CD4-positive, alpha-beta memory T cell (primary cell): ENCODE data around the gene CLTB. TPM values are rescaled to one million over a fixed set of nuclear protein-coding genes. Genes with fewer than 3 reads are reported as not detected.
A peak's percentile ranks its signal among the peaks of the same experiment; 100 is the strongest.

ENCODE experiments used
- CTCF ChIA-PET: fragments of 350-600 bp; sonication (Branson Sonifier 250); formaldehyde crosslinking; loops from one replicate; lab custom pipeline; 2021; ENCODE audit warnings: inconsistent platforms; ENCODE audit not compliant: partially characterized antibody; lab: Charles Lee
- POLR2A ChIA-PET: fragments of 350-600 bp; sonication (Branson Sonifier 250); formaldehyde crosslinking; loops from one replicate; lab custom pipeline; 2021; ENCODE audit not compliant: partially characterized antibody; lab: Charles Lee
- DNase-seq, 5 donors: peaks; one replicate each; pipeline versions ENCODE4 v3.0.0 to v3.0.0-alpha.2; 2020 to 2022; ENCODE audit warnings: mixed read lengths in 1 of 5
- H3K27ac ChIP-seq: one replicate; pipeline ENCODE4 v1.7.0; 2013; ENCODE audit warnings: low read depth, low read length
- H3K27me3 ChIP-seq: 2 replicates; pipeline ENCODE4 v1.7.0; 2013; ENCODE audit warnings: mild to moderate bottlenecking, low read length, moderate library complexity; ENCODE audit not compliant: insufficient read depth
- H3K36me3 ChIP-seq: 2 replicates; pipeline ENCODE4 v1.7.0; 2013; ENCODE audit warnings: mild to moderate bottlenecking, low read length, moderate library complexity; ENCODE audit not compliant: insufficient read depth
- H3K4me1 ChIP-seq: 2 replicates; pipeline ENCODE4 v1.7.0; 2013; ENCODE audit warnings: mild to moderate bottlenecking, low read length, moderate library complexity; ENCODE audit not compliant: insufficient read depth
- H3K4me3 ChIP-seq, 2 donors: one replicate each; pipeline ENCODE4 v1.7.0; 2013; ENCODE audit warnings: low read length in 2 of 2, mild to moderate bottlenecking in 1 of 2
- H3K9me3 ChIP-seq, 2 donors: one replicate each; pipeline ENCODE4 v1.7.0; 2013; ENCODE audit warnings: low read length in 2 of 2, control low read depth in 1 of 2; ENCODE audit not compliant: control insufficient read depth in 1 of 2
- H3K27ac Mint-ChIP-seq, 7 donors: one replicate each; pipeline ENCODE4 v1.8.0; 2020 to 2021; ENCODE audit warnings: mixed read lengths in 7 of 7, mild to moderate bottlenecking in 6 of 7, inconsistent platforms in 3 of 7, moderate library complexity in 3 of 7
- H3K27me3 Mint-ChIP-seq, 2 donors: one replicate each; pipeline ENCODE4 v1.8.0; 2020 to 2021; ENCODE audit warnings: mixed read lengths in 2 of 2
- H3K36me3 Mint-ChIP-seq, 2 donors: one replicate each; pipeline ENCODE4 v1.8.0; 2020 to 2021; ENCODE audit warnings: mixed read lengths in 2 of 2, inconsistent platforms in 1 of 2, mild to moderate bottlenecking in 1 of 2
- H3K4me1 Mint-ChIP-seq, 4 donors: one replicate each; pipeline ENCODE4 v1.8.0; 2020 to 2021; ENCODE audit warnings: mixed read lengths in 4 of 4, mild to moderate bottlenecking in 1 of 4
- H3K4me3 Mint-ChIP-seq, 8 donors: one replicate each; pipeline ENCODE4 v1.8.0; 2020 to 2021; ENCODE audit warnings: mixed read lengths in 8 of 8, mild to moderate bottlenecking in 7 of 8, moderate library complexity in 6 of 8, inconsistent platforms in 3 of 8
- H3K9me3 Mint-ChIP-seq, 8 donors: one replicate each; pipeline ENCODE4 v1.8.0; 2020 to 2021; ENCODE audit warnings: mixed read lengths in 8 of 8, mild to moderate bottlenecking in 5 of 8, inconsistent platforms in 3 of 8, moderate library complexity in 1 of 8
- intact Hi-C: fragments of 100-400 bp; cut with micrococcal nuclease; formaldehyde crosslinking; loops from one replicate; pipeline ENCODE4 v1.15.1; 2023
- polyA plus RNA-seq, 2 donors: library from polyadenylated mRNA; unstranded; fragments of 300-500 nt; fragmentation: Illumina TruSeq; gene quantifications; one replicate each; pipeline ENCODE4 v1.2.3, GENCODE V29; 2021
- total RNA-seq, 2 experiments: library from RNA; stranded (reverse); gene quantifications; one replicate each; pipeline ENCODE4 v1.2.3, GENCODE V29; 2021

The CLTB gene
- total and polyA plus RNA-seq, 4 experiments from 2014 or later, result 34.8 to 76.6 (median 52.4) TPM

GRCh38 chr5:176405656-176406435 is 10.5 kb downstream of the CLTB start:
- no peak overlapping the region for H3K27ac ChIP-seq
- H3K9me3 ChIP-seq, result no peaks in the 10 kb centered on the region
- Mint-ChIP-seq H3K4me1 (peaks cover 0 to 4% (median 2%) of the 10 kb centered on the region in 4 donors), H3K27me3 (no peaks in the 10 kb centered on the region), H3K9me3 (no peaks in the 10 kb centered on the region), H3K27ac (peak overlapping the region in 2 of 7 donors; percentile 65 to 79), H3K4me3 (no peak overlapping the region), H3K36me3 (peaks cover 18 to 44% of the 10 kb centered on the region in 2 donors)
- peaks cover 24% of the 10 kb centered on the region for H3K36me3 ChIP-seq
- no peak overlapping the region for H3K4me3 ChIP-seq
- no peaks in the 10 kb centered on the region for H3K4me1 ChIP-seq
- no peaks in the 10 kb centered on the region for H3K27me3 ChIP-seq
- intact Hi-C loops, result no loop called here
- ChIA-PET POLR2A (interaction anchor here (1.0 kb wide), 1 partner anchor 18 kb away, joined by 3 read pairs; the partner anchor contains the start of genes HIGD2A and NOP16), CTCF (interaction anchor here (1.3 kb wide), 1 partner anchor 10 kb away, joined by 5 read pairs; the partner anchor contains the start of gene CLTB)
- no peak for DNase-seq

- Histone ChIP-seq H3K36me3 (peaks cover 8% of the 10 kb centered on the region), H3K27me3 (no peaks in the 10 kb centered on the region), H3K4me1 (no peaks in the 10 kb centered on the region), H3K27ac (no peak overlapping the region), H3K9me3 (no peaks in the 10 kb centered on the region), H3K4me3 (no peak overlapping the region)
- ChIA-PET POLR2A (no interaction called here), CTCF (no interaction called here)
- Mint-ChIP-seq H3K27me3 (no peaks in the 10 kb centered on the region), H3K36me3 (peaks cover 9 to 38% of the 10 kb centered on the region in 2 donors), H3K4me3 (no peak overlapping the region), H3K27ac (peak overlapping the region in 4 of 7 donors; percentile 48 to 85 (median 53)), H3K9me3 (no peaks in the 10 kb centered on the region), H3K4me1 (peaks cover 0 to 2% (median under 1%) of the 10 kb centered on the region in 4 donors)
- DNase-seq, result no peak
- intact Hi-C loops, result no loop called here
These were observed 14.8 kb downstream of the CLTB start for GRCh38 chr5:176401281-176402205.

GRCh38 chr5:176400382-176401156 is 15.8 kb downstream of the CLTB start:
- Histone ChIP-seq H3K27ac (no peak overlapping the region), H3K27me3 (no peaks in the 10 kb centered on the region), H3K9me3 (no peaks in the 10 kb centered on the region), H3K4me1 (no peaks in the 10 kb centered on the region), H3K36me3 (no peaks in the 10 kb centered on the region), H3K4me3 (no peak overlapping the region)
- H3K4me3 Mint-ChIP-seq, result no peak overlapping the region
- intact Hi-C loops, result no loop called here
- H3K36me3 Mint-ChIP-seq, result peaks cover 14 to 29% of the 10 kb centered on the region in 2 donors
- no peaks in the 10 kb centered on the region for H3K9me3 Mint-ChIP-seq
- CTCF ChIA-PET, result interaction anchor here (1.0 kb wide), 2 partner anchors 9 to 15 kb away, joined by 3 read pairs; no protein-coding TSS in a partner anchor
- POLR2A ChIA-PET, result interaction anchor here (1.1 kb wide), 1 partner anchor 12 kb away, joined by 4 read pairs; the partner anchor contains the start of genes HIGD2A and NOP16
- peak overlapping the region in 3 of 7 donors; percentile 6 to 79 (median 68) for H3K27ac Mint-ChIP-seq
- no peak for DNase-seq
- no peaks in the 10 kb centered on the region for H3K27me3 Mint-ChIP-seq
- peaks cover 0 to 2% (median under 1%) of the 10 kb centered on the region in 4 donors for H3K4me1 Mint-ChIP-seq

- no peak overlapping the region for H3K4me3 Mint-ChIP-seq
- Histone ChIP-seq H3K27me3 (no peaks in the 10 kb centered on the region), H3K9me3 (no peaks in the 10 kb centered on the region), H3K27ac (no peak overlapping the region), H3K4me3 (no peak overlapping the region), H3K36me3 (peaks cover 6% of the 10 kb centered on the region), H3K4me1 (no peaks in the 10 kb centered on the region)
- POLR2A ChIA-PET, result interaction anchor here (0.7 kb wide), 1 partner anchor 8 kb away, joined by 3 read pairs; no protein-coding TSS in a partner anchor
- H3K36me3 Mint-ChIP-seq, result peaks cover 14 to 39% of the 10 kb centered on the region in 2 donors
- H3K27ac Mint-ChIP-seq, result peak overlapping the region in 4 of 7 donors; percentile 32 to 85 (median 56)
- CTCF ChIA-PET, result no interaction called here
- no peaks in the 10 kb centered on the region for H3K27me3 Mint-ChIP-seq
- intact Hi-C loops, result no loop called here
- peaks cover 0 to 2% (median under 1%) of the 10 kb centered on the region in 4 donors for H3K4me1 Mint-ChIP-seq
- DNase-seq, result no peak
- H3K9me3 Mint-ChIP-seq, result no peaks in the 10 kb centered on the region
These were observed 18.5 kb downstream of the CLTB start for GRCh38 chr5:176397736-176398420.

DNA sequence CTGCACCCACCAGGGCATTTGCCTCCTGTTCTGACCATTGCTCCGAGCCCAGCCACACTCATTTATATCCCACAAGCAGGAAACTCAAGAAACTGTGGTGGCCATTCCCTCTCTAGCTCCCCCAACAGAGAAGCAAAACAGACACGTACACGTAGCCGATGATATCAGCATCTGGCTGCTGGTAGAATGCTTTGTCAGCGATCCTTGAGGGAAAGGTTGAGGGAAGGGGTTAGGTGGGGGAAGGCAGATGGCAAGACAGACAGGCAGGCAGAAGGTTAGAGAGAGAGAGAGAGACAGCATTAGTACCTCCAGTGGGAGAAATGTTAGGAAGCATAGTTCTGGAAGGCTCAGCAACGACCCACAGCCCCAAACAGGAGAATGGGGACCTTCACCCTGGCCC is 20.0 kb downstream of the CLTB start:
- ChIA-PET POLR2A (interaction anchor here (1.1 kb wide), 1 partner anchor 8 kb away, joined by 4 read pairs; the partner anchor contains the start of genes HIGD2A and NOP16), CTCF (no interaction called here)
- Histone ChIP-seq H3K9me3 (no peaks in the 10 kb centered on the region), H3K4me1 (no peaks in the 10 kb centered on the region), H3K36me3 (peaks cover 9% of the 10 kb centered on the region), H3K27me3 (no peaks in the 10 kb centered on the region), H3K4me3 (no peak overlapping the region), H3K27ac (no peak overlapping the region)
- intact Hi-C loops, result no loop called here
- peak overlapping the region in 3 of 7 donors; percentile 10 to 70 (median 19) for H3K27ac Mint-ChIP-seq
- H3K36me3 Mint-ChIP-seq, result peaks cover 10 to 46% of the 10 kb centered on the region in 2 donors
- H3K27me3 Mint-ChIP-seq, result no peaks in the 10 kb centered on the region
- no peaks in the 10 kb centered on the region for H3K4me1 Mint-ChIP-seq
- DNase-seq, result no peak
- H3K9me3 Mint-ChIP-seq, result no peaks in the 10 kb centered on the region
- H3K4me3 Mint-ChIP-seq, result no peak overlapping the region

GRCh38 chr5:176394881-176395675 is 21.3 kb downstream of the CLTB start:
- DNase-seq, result no peak
- H3K36me3 ChIP-seq, result peaks cover 9% of the 10 kb centered on the region
- Mint-ChIP-seq H3K4me3 (no peak overlapping the region), H3K9me3 (no peaks in the 10 kb centered on the region), H3K4me1 (no peaks in the 10 kb centered on the region), H3K27me3 (no peaks in the 10 kb centered on the region), H3K36me3 (peaks cover 10 to 46% of the 10 kb centered on the region in 2 donors), H3K27ac (no peak overlapping the region)
- no peaks in the 10 kb centered on the region for H3K27me3 ChIP-seq
- H3K9me3 ChIP-seq, result no peaks in the 10 kb centered on the region
- no peak overlapping the region for H3K27ac ChIP-seq
- H3K4me1 ChIP-seq, result peaks cover 2% of the 10 kb centered on the region
- intact Hi-C loops, result no loop called here
- H3K4me3 ChIP-seq, result no peak overlapping the region
- ChIA-PET POLR2A (no interaction called here), CTCF (interaction anchor here (1.6 kb wide), 1 partner anchor 265 kb away, joined by 3 read pairs; no protein-coding TSS in a partner anchor)
